Stimulated activated CD4-positive, alpha-beta T cell treated with anti-CD3 and anti-CD28 coated beads, Interleukin-1b, Interleukin-23, amount 100 ng/mL, for 4 hours (primary cell): ENCODE data around the gene SPDYE11.
A peak's percentile ranks its signal among the peaks of the same experiment; 100 is the strongest.
"Not testable (repeated sequence)": the region's sequence is repeated elsewhere in the genome, so short reads cannot be mapped to it uniquely, and the experiment has no call there.

Source experiments
- DNase-seq, 2 donors: peaks; one replicate each; pipeline ENCODE4 v3.0.0-alpha.2; 2020; ENCODE audit warnings: low read depth in 2 of 2

Gene SPDYE11, protein sequence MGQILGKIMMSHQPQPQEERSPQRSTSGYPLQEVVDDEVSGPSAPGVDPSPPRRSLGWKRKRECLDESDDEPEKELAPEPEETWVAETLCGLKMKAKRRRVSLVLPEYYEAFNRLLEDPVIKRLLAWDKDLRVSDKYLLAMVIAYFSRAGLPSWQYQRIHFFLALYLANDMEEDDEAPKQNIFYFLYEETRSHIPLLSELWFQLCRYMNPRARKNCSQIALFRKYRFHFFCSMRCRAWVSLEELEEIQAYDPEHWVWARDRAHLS

DNA sequence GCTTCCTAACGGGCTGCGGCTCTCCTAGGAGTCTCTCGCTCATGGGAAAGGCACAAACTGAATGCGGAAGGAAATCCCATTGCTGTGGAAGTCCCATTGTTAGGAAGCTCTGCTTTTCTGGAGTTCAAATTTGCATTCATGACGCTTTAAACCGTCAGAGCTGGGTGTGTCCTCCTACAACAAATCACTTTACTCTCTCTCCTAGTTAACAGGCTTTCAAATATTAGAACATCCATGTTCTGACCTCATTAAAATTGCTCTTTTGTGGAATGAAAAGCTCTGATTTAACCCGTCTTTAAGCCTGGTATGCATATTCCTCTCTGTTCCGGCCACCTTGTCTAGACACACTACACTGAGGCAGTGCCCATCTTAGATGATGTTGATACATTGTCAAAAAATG is at the start of gene SPDYE11:
SPDYE11 (minus strand) TSS at position 101 of the 400 bp plus-strand sequence. CDS start 1,800 bp downstream, outside the sequence.
- not testable (repeated sequence) for DNase-seq

- DNase-seq: not testable (repeated sequence)
Observed at GRCh38 chr7:73085938-73086337, 28.2 kb upstream of the SPDYE11 start, which contains the start of gene SPDYE9. SPDYE9 (minus strand) TSS chr7:73086038; CDS start chr7:73084238, 1,800 bp downstream.

- DNase-seq: not testable (repeated sequence)
Observed at GRCh38 chr7:73029666-73030065, 28.0 kb downstream of the SPDYE11 start, which contains the start of gene SPDYE8. SPDYE8 (minus strand) TSS chr7:73029766; CDS start chr7:73027966, 1,800 bp downstream.

DNA sequence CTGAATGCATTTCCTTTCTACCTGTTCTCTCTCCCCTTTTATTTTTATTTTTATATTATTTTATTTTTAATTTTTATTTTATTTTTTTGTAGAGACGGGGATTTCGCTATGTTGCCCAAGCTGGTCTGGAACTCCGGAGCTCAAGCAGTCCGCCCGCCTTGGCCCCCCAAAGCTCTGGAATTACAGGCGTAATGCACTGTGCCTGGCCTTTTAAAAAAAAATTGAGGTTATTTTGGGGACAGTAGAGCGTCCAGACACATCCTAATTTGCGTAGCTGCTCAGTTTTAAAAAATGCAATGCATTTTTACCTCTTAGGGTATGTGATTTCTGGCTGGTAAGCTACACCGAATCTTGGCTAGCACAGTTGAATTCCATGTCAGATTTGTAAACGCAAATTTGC is 51.2 kb downstream of the SPDYE11 start:
- DNase-seq: not testable (repeated sequence)

DNA sequence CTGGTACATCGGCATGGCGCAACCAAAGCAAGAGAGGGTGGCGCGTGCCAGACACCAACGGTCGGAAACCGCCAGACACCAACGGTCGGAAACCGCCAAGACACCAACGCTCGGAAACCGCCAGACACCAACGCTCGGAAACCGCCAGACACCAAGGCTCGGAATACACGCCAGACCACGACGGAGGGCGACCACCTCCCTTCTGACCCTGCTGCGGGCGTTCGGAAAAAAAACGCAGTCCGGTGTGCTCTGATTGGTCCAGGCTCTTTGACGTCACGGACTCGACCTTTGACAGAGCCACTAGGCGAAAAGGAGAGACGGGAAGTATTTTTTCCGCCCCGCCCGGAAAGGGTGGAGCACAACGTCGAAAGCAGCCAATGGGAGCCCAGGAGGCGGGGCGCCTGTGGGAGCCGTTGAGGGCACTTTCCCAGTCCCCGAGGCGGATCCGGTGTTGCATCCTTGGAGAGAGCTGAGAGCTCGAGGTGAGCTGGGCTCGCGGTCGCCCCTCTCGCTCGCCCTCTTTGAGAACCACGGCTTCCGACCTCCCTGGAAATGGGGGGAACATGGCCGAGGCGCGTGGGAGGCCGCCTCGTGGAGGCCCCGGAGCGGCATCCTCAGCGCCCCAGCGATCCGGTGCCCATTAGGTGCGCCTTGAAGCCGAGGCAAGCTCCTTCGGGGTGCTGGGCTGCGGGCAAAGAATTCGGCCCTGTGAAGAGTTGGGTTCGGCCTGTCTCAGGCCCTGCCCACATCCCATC is 51.8 kb downstream of the SPDYE11 start:
- DNase-seq: peak; percentile 69 to 78

- DNase-seq: peak; percentile 49 to 68
Observed at GRCh38 chr7:73005356-73005692, 52.4 kb downstream of the SPDYE11 start.

DNA sequence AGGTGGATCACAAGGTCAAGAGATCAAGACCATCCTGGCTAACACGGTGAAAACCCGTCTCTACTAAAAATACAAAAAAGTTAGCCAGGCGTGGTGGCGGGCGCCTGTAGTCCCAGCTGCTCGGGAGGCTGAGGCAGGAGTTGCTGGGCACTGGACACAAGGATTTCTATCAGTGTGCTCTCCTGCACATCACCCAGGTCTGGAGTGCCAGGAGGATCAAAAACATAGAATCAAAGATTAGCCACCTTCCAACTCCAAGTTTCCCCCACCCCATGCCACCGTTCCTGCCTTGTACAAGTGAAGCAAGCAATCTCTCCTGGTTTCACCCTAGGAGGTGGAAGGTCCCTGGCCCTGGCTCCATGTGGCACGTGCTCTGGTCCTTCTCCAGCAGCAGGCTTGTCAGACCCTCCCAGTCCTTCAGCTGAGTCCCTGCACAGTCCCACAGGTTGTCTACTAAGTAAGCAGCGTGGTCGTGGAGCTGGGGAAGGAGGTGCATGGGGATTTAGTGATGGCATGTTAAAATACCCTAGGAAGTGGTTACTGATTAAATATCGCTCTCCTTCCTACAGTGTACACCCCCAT is 59.7 kb downstream of the SPDYE11 start:
- DNase-seq: not testable (repeated sequence)
